ENCODE data around the gene TM4SF18. TPM values are rescaled to one million over a fixed set of nuclear protein-coding genes. Genes with fewer than 3 reads are reported as not detected.

The TM4SF18 gene
- polyA plus RNA-seq, 1 of the 3 experiments (the other 2 are of a cell fraction) = 0.30 TPM

DNA sequence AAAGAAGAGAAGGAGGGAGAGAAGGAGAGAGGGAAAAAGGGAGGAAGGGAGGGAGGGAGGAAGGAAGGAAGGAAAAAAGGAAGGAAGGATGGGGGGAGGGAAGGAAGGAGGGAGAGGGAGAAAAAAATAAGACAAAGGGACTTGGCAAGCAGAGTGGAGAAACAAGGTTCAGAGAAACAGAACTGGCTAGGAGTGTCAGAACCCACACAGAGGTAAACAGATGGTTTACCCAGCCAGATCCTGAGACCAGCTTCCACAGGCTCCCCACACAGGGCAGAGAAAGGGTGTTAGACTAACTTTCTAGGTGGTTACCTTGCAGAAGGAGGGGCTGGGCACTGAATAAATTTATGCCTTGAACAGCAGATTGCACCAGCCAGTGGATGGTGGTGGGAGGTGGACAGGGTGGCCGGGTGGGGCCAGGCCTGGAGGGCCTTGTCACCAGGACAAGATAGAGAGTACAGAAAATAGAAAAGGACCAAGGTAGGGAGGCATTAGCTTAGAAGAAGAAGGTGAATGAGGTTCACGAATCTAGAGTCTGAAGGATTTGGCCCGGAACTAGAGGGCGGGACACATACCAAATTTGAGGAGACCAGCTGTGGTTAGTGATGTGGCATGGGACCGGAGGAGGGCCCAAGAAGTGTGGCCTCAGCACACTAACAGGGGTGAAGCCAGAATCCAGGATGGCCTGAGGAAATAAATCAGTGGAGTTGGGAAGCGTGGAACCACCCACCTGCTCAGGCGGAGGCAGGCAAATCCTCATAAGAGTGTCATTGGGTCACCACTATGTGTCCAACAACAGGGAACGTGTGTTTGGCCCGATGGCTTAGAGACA lies 45.3 kb upstream of the TM4SF18 start:
- no peak for DNase-seq
- peak overlapping the region in 1 of 2 experiments; percentile 61; a peak in 1 of 4 replicates for H3K4me3 ChIP-seq (ENCODE audit: low read depth in 2 of 2, low read length in 1 of 2)
- H4K20me1 ChIP-seq (ENCODE audit: insufficient read depth) = no peaks in the 10 kb centered on the region
- peaks cover 21 to 22% of the 10 kb centered on the region in 2 experiments; a peak in 3 of 4 replicates for H3K4me1 ChIP-seq (ENCODE audit: control insufficient read depth in 1 of 2, insufficient read depth in 2 of 2, low read depth in 1 of 2, low read length in 1 of 2)
- peak overlapping the region; percentile 70 for H3K4me2 ChIP-seq
- no peak overlapping the region for H2AFZ ChIP-seq (ENCODE audit: low read depth)
- no peaks in the 10 kb centered on the region for H3K9me3 ChIP-seq
- peak overlapping the region; percentile 86 to 91 for H3K27ac ChIP-seq (ENCODE audit: low read depth in 2 of 2, low read length in 1 of 2)
- ChIA-PET CTCF (no interaction called here), POLR2A (no interaction called here)
- 88% methylated on average over 7 of the region's 9 CpGs for WGBS (ENCODE audit: low lambda C conversion rate)
- H3F3A ChIP-seq (replicated peaks; ENCODE audit: insufficient read depth) = peaks cover 37% of the 10 kb centered on the region
- TF ChIP-seq ZBTB33 (IDR thresholded peaks at IDR 0.05; ENCODE audit: borderline replicate concordance, low read depth) (no peak), RXRA (IDR thresholded peaks at IDR 0.05; ENCODE audit: borderline replicate concordance, low read depth) (no peak), SMC3 (IDR thresholded peaks at IDR 0.05; ENCODE audit: low read depth, low read length) (no peak), RFX5 (IDR thresholded peaks at IDR 0.05; ENCODE audit: low read length) (no peak), YY1 (IDR thresholded peaks at IDR 0.05; ENCODE audit: low read depth) (no peak), POLR2AphosphoS5 (IDR thresholded peaks at IDR 0.05; ENCODE audit: low read depth, low read length) (no peak), FOSL2 (IDR thresholded peaks at IDR 0.05; ENCODE audit: borderline replicate concordance, low read depth) (no peak), MEF2A (IDR thresholded peaks at IDR 0.05; ENCODE audit: borderline replicate concordance, low read depth) (no peak), SIN3A (IDR thresholded peaks at IDR 0.05; ENCODE audit: borderline replicate concordance, low read depth, low read length) (no peak), EZH2phosphoT487 (IDR thresholded peaks at IDR 0.05; ENCODE audit: borderline replicate concordance, low read depth) (no peak), TEAD4 (IDR thresholded peaks at IDR 0.05; ENCODE audit: borderline replicate concordance, insufficient read depth) (no peak), USF1 (IDR thresholded peaks at IDR 0.05; ENCODE audit: borderline replicate concordance, low read depth) (no peak), CHD2 (IDR thresholded peaks at IDR 0.05; ENCODE audit: low read length, partially characterized antibody) (no peak)
- TF ChIP-seq, protein P1, sequence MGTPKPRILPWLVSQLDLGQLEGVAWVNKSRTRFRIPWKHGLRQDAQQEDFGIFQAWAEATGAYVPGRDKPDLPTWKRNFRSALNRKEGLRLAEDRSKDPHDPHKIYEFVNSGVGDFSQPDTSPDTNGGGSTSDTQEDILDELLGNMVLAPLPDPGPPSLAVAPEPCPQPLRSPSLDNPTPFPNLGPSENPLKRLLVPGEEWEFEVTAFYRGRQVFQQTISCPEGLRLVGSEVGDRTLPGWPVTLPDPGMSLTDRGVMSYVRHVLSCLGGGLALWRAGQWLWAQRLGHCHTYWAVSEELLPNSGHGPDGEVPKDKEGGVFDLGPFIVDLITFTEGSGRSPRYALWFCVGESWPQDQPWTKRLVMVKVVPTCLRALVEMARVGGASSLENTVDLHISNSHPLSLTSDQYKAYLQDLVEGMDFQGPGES (IDR thresholded peaks at IDR 0.05; ENCODE audit: low read depth, low read length) = no peak
- TF ChIP-seq, protein P2, sequence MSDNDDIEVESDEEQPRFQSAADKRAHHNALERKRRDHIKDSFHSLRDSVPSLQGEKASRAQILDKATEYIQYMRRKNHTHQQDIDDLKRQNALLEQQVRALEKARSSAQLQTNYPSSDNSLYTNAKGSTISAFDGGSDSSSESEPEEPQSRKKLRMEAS (IDR thresholded peaks at IDR 0.05; ENCODE audit: low read depth) = no peak
- TF ChIP-seq, protein P3, sequence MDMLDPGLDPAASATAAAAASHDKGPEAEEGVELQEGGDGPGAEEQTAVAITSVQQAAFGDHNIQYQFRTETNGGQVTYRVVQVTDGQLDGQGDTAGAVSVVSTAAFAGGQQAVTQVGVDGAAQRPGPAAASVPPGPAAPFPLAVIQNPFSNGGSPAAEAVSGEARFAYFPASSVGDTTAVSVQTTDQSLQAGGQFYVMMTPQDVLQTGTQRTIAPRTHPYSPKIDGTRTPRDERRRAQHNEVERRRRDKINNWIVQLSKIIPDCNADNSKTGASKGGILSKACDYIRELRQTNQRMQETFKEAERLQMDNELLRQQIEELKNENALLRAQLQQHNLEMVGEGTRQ (IDR thresholded peaks at IDR 0.05; ENCODE audit: borderline replicate concordance, low read depth, low read length) = no peak
- peak overlapping the region; percentile 81 for H3K9ac ChIP-seq
- no peaks in the 10 kb centered on the region for H3K9me2 ChIP-seq
- no peaks in the 10 kb centered on the region for H3K27me3 ChIP-seq (ENCODE audit: insufficient read depth)
- H3K36me3 ChIP-seq (replicated peaks in 1 of 2; ENCODE audit: control insufficient read depth in 1 of 2, insufficient read depth in 2 of 2, low read length in 1 of 2) = peaks cover 6 to 17% of the 10 kb centered on the region in 2 experiments
- H3K79me2 ChIP-seq (ENCODE audit: insufficient read depth) = peaks cover 34% of the 10 kb centered on the region
